ENCODE measurements around the gene MCTP1.

The MCTP1 gene

DNA sequence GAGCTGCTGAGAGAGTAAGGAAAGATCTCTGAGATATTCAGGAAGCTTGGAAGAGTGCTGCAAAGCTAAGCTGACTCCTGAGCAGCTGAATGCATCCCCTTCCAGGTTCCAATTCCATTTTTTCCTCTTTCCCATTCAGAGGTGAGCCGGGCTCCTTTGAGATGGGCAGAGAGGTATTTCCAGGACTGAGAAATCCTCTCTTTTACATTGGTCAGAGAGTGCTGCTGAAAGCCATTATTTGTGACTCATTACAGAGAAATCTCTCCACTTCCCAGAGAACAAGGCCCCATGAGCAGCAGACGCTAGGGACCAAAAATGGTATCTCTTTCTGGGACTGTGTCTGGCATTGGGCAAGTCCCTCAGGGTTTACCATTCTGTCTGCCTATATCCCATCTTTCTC is 3.7 kb downstream of the MCTP1 start:
- no peaks in the 10 kb centered on the region for H3K9me3 ChIP-seq
- no peaks in the 10 kb centered on the region for H3K36me3 ChIP-seq
- DNase-seq, result no peak
- H3K27me3 ChIP-seq, result peaks cover 84% of the 10 kb centered on the region
- TF ChIP-seq, protein P1, sequence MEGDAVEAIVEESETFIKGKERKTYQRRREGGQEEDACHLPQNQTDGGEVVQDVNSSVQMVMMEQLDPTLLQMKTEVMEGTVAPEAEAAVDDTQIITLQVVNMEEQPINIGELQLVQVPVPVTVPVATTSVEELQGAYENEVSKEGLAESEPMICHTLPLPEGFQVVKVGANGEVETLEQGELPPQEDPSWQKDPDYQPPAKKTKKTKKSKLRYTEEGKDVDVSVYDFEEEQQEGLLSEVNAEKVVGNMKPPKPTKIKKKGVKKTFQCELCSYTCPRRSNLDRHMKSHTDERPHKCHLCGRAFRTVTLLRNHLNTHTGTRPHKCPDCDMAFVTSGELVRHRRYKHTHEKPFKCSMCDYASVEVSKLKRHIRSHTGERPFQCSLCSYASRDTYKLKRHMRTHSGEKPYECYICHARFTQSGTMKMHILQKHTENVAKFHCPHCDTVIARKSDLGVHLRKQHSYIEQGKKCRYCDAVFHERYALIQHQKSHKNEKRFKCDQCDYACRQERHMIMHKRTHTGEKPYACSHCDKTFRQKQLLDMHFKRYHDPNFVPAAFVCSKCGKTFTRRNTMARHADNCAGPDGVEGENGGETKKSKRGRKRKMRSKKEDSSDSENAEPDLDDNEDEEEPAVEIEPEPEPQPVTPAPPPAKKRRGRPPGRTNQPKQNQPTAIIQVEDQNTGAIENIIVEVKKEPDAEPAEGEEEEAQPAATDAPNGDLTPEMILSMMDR (IDR thresholded peaks at IDR 0.05; ENCODE audit: low read depth, low read length), result no peak
- no peak overlapping the region for H3K4me3 ChIP-seq (ENCODE audit: low read depth, low read length)
- no peaks in the 10 kb centered on the region for H3K4me1 ChIP-seq

DNA sequence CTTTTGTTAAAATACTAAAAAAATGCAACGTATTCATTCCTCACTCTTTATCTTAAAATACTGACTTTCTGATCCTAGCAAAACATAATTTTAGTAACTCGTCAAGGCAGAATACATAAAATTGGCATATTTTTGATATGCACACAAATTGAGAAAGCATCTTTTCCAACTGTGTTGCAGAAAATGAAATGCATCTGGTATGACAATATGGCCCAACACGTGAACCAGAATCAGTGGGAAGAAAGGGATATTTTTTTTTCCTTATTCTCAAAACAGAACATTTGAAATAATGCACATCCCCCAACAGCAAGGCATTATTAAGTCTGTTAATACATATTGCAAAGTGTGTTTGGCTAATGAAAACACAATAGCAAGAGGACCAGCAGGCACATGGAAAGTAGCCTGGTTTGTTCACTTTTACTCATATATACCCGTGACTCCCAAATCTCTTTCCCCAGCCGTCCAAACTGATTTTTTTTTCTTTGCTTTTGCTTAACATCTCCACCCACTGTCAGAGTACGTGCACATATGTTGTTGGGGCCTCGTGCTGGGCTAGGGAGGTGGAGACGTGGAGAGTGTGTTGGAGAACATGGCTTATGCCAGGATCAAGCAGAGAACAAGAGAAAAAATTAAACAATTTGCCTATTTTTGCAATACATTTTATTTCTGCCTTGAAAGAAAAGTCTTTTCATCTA is 4.3 kb downstream of the MCTP1 start:
- no peak for DNase-seq
- no peaks in the 10 kb centered on the region for H3K36me3 ChIP-seq
- H3K9me3 ChIP-seq, result no peaks in the 10 kb centered on the region
- no peaks in the 10 kb centered on the region for H3K4me1 ChIP-seq
- H3K4me3 ChIP-seq (ENCODE audit: low read depth, low read length), result no peak overlapping the region
- H3K27me3 ChIP-seq, result peaks cover 81% of the 10 kb centered on the region
- TF ChIP-seq, protein P1 (IDR thresholded peaks at IDR 0.05; ENCODE audit: low read depth, low read length), result no peak

DNA sequence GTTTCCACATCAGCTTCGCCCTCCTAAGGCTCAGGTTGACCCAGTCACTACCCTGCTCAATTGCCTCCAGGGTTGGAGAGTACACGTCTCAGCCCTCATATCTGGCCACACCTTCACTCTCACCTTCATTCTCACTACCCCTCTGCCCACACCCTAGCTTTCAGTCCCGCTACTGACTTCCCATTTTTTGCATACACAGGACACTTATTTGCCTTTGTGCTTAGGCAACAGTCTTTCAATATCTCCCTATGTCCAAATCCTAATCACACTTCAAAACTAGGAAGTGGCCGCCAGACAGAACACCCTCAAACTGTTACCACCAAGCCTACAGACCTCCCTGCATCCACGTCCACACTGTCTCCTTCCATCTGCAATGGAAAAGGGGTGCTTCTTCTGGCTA is 10.9 kb downstream of the MCTP1 start:
- TF ChIP-seq, protein P1 (IDR thresholded peaks at IDR 0.05; ENCODE audit: low read depth, low read length), result no peak
- no peaks in the 10 kb centered on the region for H3K9me3 ChIP-seq
- H3K36me3 ChIP-seq, result no peaks in the 10 kb centered on the region
- no peak overlapping the region for H3K4me3 ChIP-seq (ENCODE audit: low read depth, low read length)
- H3K27me3 ChIP-seq, result peaks cover 43% of the 10 kb centered on the region
- no peaks in the 10 kb centered on the region for H3K4me1 ChIP-seq
- DNase-seq, result no peak

DNA sequence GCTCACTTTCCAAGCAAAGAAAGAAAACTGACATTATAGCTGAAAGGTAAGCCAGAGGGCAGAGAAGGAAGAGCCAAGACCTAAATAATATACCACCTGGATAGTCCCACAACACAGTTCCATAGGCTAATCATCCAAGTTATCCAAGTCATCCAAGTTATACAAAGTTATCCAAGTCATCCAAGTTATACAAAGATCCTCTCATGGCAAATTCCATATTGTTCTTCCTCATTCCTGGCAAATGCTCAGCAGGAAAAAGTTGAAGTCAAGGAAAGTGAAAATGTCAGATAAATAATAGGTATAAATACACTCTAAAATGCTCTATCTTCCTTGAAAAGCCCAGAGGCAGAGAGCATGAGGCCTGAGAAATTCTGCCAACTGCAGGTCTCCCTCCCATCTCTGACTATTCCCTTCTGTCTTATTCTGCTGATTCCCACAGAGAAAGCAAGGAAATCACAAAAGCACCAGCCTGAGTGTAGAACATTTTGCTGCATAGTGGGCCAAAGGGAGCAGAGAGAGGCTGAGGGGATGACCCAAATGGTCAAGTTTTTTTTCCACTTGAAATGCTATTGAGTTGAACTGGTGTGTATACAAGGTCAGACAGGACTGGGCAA is 12.5 kb downstream of the MCTP1 start:
- no peak overlapping the region for H3K4me3 ChIP-seq (ENCODE audit: low read depth, low read length)
- no peaks in the 10 kb centered on the region for H3K9me3 ChIP-seq
- H3K4me1 ChIP-seq, result no peaks in the 10 kb centered on the region
- H3K36me3 ChIP-seq, result no peaks in the 10 kb centered on the region
- peaks cover 35% of the 10 kb centered on the region for H3K27me3 ChIP-seq
- TF ChIP-seq, protein P1 (IDR thresholded peaks at IDR 0.05; ENCODE audit: low read depth, low read length), result no peak
- DNase-seq, result no peak

DNA sequence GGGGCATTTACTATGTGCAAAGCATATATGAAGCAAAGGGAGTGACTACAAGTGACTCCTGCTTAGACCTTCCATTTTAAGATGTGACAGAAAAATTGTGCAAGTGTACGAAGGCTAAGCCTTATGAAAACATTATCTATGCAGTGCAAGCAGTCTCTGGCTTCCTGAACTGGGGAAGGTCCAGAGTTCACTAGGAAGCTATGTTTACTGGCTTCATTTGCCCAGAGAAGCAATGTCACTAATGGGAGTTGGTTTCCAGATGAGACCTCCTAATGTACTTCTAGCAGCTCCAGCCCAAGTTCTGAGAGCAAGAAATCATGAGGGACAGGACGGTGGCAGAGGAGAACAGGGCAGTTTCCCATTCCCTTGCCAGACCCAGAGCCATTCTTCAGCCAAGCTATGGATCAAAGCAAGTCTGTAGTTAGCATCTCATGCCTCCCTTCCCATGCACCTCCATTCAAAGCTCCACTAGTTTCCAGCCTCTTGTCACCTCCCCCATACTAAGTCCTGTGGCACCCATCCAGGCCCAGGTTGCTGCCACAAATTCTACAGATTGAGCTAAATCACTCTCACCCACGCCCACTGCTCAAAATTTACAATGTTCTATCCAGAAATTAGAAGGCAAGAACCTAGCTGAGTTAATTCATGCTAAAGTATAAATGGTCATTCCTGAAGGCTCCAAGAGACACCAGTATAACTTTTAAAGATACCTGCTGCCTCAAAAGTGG is 21.8 kb downstream of the MCTP1 start:
- DNase-seq, result no peak
- Histone ChIP-seq H3K36me3 (no peaks in the 10 kb centered on the region), H3K4me1 (no peaks in the 10 kb centered on the region), H3K27me3 (no peaks in the 10 kb centered on the region; the same call in none of the 2 replicates), H3K4me3 (ENCODE audit: low read depth, low read length) (no peak overlapping the region), H3K9me3 (no peaks in the 10 kb centered on the region)
- TF ChIP-seq, protein P1 (IDR thresholded peaks at IDR 0.05; ENCODE audit: low read depth, low read length), result no peak

All from BE2C (cell line).